HG02588 (cell line): Measurements from ENCODE around the gene SDHB.
"Not testable (repeated sequence)": the region's sequence is repeated elsewhere in the genome, so short reads cannot be mapped to it uniquely, and the experiment has no call there.

ENCODE experiments used
- ATAC-seq: cut with Tn5 transposase; IDR thresholded peaks from one replicate; pipeline ENCODE4 v1.9.1; 2021; ENCODE audit warnings: mild to moderate bottlenecking, moderate library complexity; ENCODE audit not compliant: unreplicated experiment

Gene SDHB

GRCh38 chr1:17075470-17076255 is 21.8 kb upstream of the SDHB start:
- ATAC-seq = no peak

- no peak for ATAC-seq
Measured at GRCh38 chr1:17071794-17072193, 18.0 kb upstream of the SDHB start.

- ATAC-seq = no peak
Measured at GRCh38 chr1:17070163-17070525, 16.3 kb upstream of the SDHB start.

DNA sequence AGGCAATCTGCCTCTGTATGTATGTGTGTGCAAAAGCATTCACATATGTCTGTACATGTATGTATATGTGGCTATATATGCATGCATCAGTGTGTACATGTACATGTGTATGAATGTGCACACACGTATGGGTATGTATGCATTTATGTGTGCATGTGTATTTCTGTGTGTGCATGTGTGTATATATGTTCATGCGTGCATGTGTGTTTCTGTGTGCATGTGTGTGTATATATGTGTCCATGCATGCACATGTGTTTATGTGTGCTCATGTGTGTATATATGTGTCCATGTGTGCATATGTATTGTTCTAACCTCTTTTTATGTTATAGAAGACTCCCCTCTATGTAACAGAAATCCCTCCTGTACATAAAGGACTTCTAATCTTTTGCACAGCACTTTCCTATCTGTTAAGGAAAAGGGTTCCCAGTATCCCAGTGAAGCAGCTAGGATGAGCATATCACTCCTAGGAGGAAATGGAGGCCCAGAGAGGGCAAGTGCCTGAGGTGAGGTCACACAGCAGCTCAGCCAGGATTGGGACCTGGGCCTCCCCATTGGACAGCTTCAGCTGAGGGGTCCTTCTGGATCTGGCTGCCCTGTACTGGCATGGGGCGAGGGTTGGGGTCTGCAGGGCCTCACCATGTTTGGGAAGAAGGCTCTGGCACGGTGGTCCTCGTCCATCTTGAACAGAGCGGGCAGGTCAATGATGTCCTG is 15.8 kb upstream of the SDHB start:
- no peak for ATAC-seq

DNA sequence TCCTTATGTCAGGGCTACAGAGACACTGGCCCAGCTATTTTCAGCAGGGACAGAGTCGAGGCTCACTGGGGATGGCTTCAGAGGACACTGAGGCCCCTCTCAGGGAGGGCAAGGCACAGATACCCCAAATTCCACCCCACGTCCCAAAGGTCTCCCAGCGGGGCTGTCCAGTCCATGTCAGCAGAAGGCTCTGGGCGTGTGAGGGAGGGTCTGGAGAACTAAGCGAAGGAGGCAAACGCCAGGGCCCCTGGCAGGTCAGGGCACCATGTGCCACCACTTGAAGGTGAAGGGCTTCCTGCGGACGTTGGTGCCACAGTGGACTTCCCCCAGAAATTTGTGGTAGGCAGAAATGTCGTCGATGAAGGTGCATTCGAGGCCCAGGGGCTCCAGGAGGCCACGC is 15.0 kb upstream of the SDHB start:
- no peak for ATAC-seq

GRCh38 chr1:17067465-17068240 is 13.8 kb upstream of the SDHB start:
- ATAC-seq = no peak

- no peak for ATAC-seq
Measured at GRCh38 chr1:17067069-17067426, 13.2 kb upstream of the SDHB start.

- no peak for ATAC-seq
Measured at GRCh38 chr1:17066361-17067068, 12.7 kb upstream of the SDHB start.

DNA sequence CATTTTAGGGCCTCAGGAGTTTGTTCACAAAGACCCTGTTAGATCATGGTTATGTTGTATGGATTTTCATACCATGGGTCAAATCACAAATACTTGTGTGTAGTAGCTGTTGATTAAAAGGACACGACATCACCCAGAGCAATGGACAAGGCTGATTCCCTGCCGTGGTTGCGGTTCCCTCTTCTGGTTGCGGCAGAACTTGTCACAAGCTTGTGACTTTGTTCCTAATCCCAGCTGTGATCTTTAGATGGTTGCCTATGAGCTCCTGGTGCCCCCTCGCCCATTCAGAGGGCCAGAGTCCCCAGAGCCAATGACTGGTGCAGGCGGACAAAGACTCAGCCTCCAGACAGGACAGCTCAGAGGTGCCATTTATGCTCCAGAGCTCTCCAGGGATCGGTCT is 11.8 kb upstream of the SDHB start:
- ATAC-seq = no peak

DNA sequence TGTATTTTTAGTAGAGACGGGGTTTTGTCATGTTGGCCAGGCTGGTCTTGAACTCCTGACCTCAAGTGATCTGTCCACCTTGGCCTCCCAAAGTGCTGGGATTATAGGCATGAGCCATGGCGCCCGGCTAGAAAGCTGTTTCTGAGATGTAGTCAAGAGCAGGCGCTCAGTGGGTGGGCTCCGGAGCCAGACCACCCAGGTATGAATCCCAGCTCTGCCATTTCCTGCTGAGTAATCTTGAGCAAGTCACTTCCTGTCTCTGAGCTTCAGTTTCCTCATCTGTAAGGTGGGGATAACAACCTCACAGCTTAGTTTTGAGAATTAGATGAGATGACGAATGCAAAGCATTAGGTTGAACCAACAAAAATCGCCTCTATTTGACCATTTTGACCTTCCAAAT is 8.9 kb upstream of the SDHB start:
- ATAC-seq = not testable (repeated sequence)

- no peak for ATAC-seq
Measured at GRCh38 chr1:17061892-17062291, 8.1 kb upstream of the SDHB start.

DNA sequence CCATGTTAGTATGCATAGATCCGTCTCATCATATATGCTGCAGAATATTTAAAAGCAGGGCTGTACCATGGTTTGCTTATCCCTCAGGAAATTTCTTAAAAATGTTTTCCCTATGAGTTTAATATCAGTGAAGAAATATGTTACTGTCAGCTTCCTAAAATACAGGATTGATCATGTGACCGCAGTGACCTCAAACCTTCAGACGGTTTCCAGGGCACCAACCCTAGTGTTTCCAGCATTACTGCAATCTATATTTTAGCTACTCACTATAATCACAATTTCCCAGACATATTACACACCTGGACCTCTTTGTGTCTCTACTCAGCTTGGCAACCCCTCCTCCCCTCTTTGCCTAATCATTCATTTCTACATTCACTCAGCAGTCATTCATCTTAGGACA is 7.7 kb upstream of the SDHB start:
- ATAC-seq = no peak

DNA sequence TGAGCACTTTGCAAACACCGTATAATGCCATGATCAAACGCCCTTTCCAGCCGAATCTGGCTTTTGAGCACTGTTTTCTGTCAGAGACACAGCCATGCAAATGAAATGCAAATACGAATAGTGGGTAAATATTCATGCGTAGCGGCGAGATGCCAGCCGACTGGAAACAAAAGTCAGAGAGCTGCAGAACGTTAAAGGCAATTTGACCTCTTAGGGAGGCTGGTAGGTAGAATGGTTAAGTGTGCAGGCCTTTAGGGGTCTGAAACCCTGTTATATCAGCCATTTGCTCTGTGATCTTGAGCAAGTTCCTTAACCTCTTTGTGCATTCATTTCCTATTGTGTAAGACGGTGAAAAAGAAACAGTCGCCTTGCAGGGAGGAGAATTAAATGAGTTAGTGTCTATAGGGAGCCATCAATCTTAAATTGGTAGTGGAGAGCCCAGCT is 6.5 kb upstream of the SDHB start:
- ATAC-seq = no peak

- ATAC-seq = no peak
Measured at GRCh38 chr1:17059391-17060305, 5.8 kb upstream of the SDHB start.

DNA sequence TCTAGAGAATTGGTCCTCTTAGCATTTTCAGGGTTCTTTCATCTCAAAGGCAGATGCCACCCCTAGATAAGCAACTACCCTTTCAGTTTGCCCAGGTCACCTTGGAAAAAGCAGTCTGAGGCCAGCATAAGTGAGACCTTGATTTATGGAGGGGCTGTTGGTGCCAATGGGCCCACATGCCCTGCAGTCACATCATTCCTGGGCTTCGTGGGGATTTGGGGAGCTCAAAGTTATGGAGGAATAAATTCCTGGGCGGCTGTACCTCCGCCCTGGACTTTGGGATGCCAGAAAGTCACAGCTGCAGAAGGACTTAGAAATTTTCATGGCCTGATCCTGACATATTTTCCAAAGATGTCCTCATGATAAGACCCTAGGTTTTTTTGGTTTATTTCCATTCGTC is 2.7 kb upstream of the SDHB start:
- no peak for ATAC-seq

- no peak for ATAC-seq
Measured at GRCh38 chr1:17055801-17056200, 2.0 kb upstream of the SDHB start.

DNA sequence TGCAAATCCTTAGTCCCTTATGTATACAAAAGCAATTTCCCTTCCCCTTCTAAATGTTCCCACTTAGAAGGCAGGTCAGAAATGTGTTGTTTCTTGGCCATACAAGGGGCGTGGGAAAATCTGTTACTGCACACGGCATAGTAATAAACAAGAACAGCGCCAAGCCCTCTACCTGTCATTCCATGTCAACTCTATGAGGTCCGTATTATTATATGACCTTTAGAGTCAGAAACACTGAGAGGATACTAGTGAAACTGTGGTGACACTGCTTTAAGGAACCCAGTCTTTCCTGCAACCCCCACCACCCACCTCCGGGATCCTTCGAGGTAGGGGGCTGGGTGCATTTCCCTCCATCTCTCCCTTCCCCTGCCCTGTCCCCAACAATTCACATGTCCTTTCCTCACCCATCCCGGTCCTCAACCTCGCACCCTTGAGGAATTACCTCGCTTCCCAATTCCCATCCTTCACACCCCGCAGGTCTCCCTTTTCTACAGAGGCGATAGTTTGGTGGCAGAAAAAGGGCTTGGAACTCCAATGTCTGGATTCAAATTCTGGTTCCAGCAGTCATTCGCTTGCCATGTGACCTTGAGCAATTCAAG is 647 bp downstream of the SDHB start:
- no peak for ATAC-seq

DNA sequence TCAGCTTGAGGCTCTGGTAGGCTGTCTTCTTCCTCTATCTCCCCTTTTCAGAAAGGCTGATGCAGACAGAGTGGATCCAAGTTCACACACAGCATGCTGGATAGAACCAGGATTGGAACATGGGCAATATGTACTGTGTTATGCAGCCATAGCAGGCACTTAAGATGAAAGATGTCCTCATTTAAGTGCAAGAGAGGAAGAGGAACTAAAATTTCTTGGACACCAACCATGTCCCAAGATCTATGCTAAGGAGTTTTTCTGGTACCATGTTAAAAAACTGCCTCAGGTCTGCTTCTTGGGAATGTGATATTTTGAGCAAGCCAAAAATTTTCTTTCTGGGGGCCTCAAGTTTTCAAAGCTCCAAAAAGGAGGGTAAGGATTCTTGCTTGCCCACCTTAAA is 1.2 kb downstream of the SDHB start:
- no peak for ATAC-seq

- no peak for ATAC-seq
Measured at GRCh38 chr1:17052038-17052437, 1.8 kb downstream of the SDHB start.

DNA sequence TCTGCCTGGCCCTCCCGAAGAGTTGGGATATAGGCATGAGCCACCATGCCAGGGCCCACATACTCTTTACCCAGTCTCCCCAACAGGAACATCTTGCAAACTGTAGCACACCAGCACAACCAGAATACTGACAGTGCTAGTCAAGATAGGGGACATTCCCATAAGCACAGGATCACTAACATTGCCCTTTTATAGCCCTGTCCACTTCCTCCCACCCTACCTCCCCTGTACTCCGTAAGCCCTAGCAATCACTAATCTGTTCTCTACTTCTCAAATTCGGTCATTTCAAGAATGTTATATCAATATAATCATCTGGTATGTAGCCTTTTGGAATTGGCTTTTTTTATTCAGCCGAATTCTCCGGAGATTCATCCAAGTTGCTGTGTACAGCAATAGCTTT is 5.9 kb downstream of the SDHB start:
- no peak for ATAC-seq
